ENCODE measurements around the gene TNFSF8. TPM values are rescaled to one million over a fixed set of nuclear protein-coding genes. Genes with fewer than 3 reads are reported as not detected.

Gene TNFSF8
- total RNA-seq, 2 experiments from 2014 or later, result 27.7 to 50.3 TPM

GRCh38 chr9:114957558-114957957 is 27.2 kb upstream of the TNFSF8 start:
- TF ChIP-seq CTCF (conservative IDR thresholded peaks at IDR 0.05; ENCODE audit: low read length) (no peak), EZH2phosphoT487 (IDR thresholded peaks at IDR 0.05; ENCODE audit: borderline replicate concordance, low read depth, low read length) (no peak)
- H3K27ac ChIP-seq (ENCODE audit: low read depth, low read length, poor library complexity, severe bottlenecking), result no peak overlapping the region
- H3K4me3 ChIP-seq (ENCODE audit: low read depth, low read length, poor library complexity, severe bottlenecking), result no peak overlapping the region
- no TSS peak for BruUV-seq (replicated peaks)
- intact Hi-C loops (cut with micrococcal nuclease; ENCODE audit: unreplicated experiment), result no loop called here
- no peaks in the 10 kb centered on the region for H3K79me2 ChIP-seq (ENCODE audit: insufficient read depth, low read depth, low read length)
- no peaks in the 10 kb centered on the region for H4K20me1 ChIP-seq (ENCODE audit: insufficient read depth, low read length)
- no peaks in the 10 kb centered on the region for H3K9me2 ChIP-seq (ENCODE audit: insufficient read depth, low read length)
- peaks cover 22% of the 10 kb centered on the region for H3K4me1 ChIP-seq (ENCODE audit: insufficient read depth, low read length, poor library complexity, severe bottlenecking)
- H3K36me3 ChIP-seq (ENCODE audit: insufficient read depth, low read length), result no peaks in the 10 kb centered on the region
- H3K9me3 ChIP-seq (ENCODE audit: low read length), result no peaks in the 10 kb centered on the region
- no peak overlapping the region for H3K4me2 ChIP-seq (ENCODE audit: low read length)
- H2AFZ ChIP-seq (ENCODE audit: low read length), result no peak overlapping the region
- no peak for DNase-seq (ENCODE audit: low spot score)
- ChIA-PET CTCF (ENCODE audit: unreplicated experiment) (no interaction called here), POLR2A (no interaction called here)

GRCh38 chr9:114954956-114955582 is 24.7 kb upstream of the TNFSF8 start:
- H3K4me1 ChIP-seq (ENCODE audit: insufficient read depth, low read length, poor library complexity, severe bottlenecking), result peaks cover 22% of the 10 kb centered on the region
- H3K4me3 ChIP-seq (ENCODE audit: low read depth, low read length, poor library complexity, severe bottlenecking), result peak overlapping the region; percentile 28
- no peaks in the 10 kb centered on the region for H3K9me2 ChIP-seq (ENCODE audit: insufficient read depth, low read length)
- TF ChIP-seq EZH2phosphoT487 (IDR thresholded peaks at IDR 0.05; ENCODE audit: borderline replicate concordance, low read depth, low read length) (no peak), CTCF (conservative IDR thresholded peaks at IDR 0.05; ENCODE audit: low read length) (no peak)
- no peaks in the 10 kb centered on the region for H3K36me3 ChIP-seq (ENCODE audit: insufficient read depth, low read length)
- peak; percentile 42 for DNase-seq (ENCODE audit: low spot score)
- peak overlapping the region; percentile 3 for H3K27ac ChIP-seq (ENCODE audit: low read depth, low read length, poor library complexity, severe bottlenecking)
- peak overlapping the region; percentile 40; the same call in 1 of the 2 replicates for H2AFZ ChIP-seq (ENCODE audit: low read length)
- H4K20me1 ChIP-seq (ENCODE audit: insufficient read depth, low read length), result no peaks in the 10 kb centered on the region
- ChIA-PET POLR2A (interaction anchor here (0.6 to 1.9 kb wide), 4 partner anchors 15 to 36 kb away, joined by 3 to 11 read pairs (median 4); no protein-coding TSS in a partner anchor), CTCF (ENCODE audit: unreplicated experiment) (no interaction called here)
- intact Hi-C loops (cut with micrococcal nuclease; ENCODE audit: unreplicated experiment), result no loop called here
- H3K79me2 ChIP-seq (ENCODE audit: insufficient read depth, low read depth, low read length), result no peaks in the 10 kb centered on the region
- H3K9me3 ChIP-seq (ENCODE audit: low read length), result no peaks in the 10 kb centered on the region
- peak overlapping the region; percentile 59 for H3K4me2 ChIP-seq (ENCODE audit: low read length)
- BruUV-seq (replicated peaks), result no TSS peak

- no peak for TF ChIP-seq CTCF (conservative IDR thresholded peaks at IDR 0.05; ENCODE audit: low read length)
- ChIA-PET CTCF (ENCODE audit: unreplicated experiment) (no interaction called here), POLR2A (interaction anchor here (0.8 to 1.9 kb wide), 3 partner anchors 14 to 43 kb away, joined by 3 to 11 read pairs (median 5); no protein-coding TSS in a partner anchor)
- BruUV-seq (replicated peaks), result no TSS peak
- Histone ChIP-seq H3K9me2 (ENCODE audit: insufficient read depth, low read length) (no peaks in the 10 kb centered on the region), H3K27ac (ENCODE audit: low read depth, low read length, poor library complexity, severe bottlenecking) (no peak overlapping the region), H3K79me2 (ENCODE audit: insufficient read depth, low read depth, low read length) (no peaks in the 10 kb centered on the region), H3K4me1 (ENCODE audit: insufficient read depth, low read length, poor library complexity, severe bottlenecking) (peaks cover 22% of the 10 kb centered on the region), H3K4me2 (ENCODE audit: low read length) (no peak overlapping the region), H4K20me1 (ENCODE audit: insufficient read depth, low read length) (no peaks in the 10 kb centered on the region), H3K36me3 (ENCODE audit: insufficient read depth, low read length) (no peaks in the 10 kb centered on the region), H3K9me3 (ENCODE audit: low read length) (no peaks in the 10 kb centered on the region), H2AFZ (ENCODE audit: low read length) (no peak overlapping the region), H3K4me3 (ENCODE audit: low read depth, low read length, poor library complexity, severe bottlenecking) (no peak overlapping the region)
- intact Hi-C loops (cut with micrococcal nuclease; ENCODE audit: unreplicated experiment), result no loop called here
- DNase-seq (ENCODE audit: low spot score), result no peak
These were observed 23.6 kb upstream of the TNFSF8 start for GRCh38 chr9:114953959-114954358.
